H1 (cell line): ENCODE results near the gene LZTFL1. TPM values are rescaled to one million over a fixed set of nuclear protein-coding genes. Genes with fewer than 3 reads are reported as not detected.

Experiments used
- CTCF ChIA-PET: fragments of 300-600 bp; sonication (Branson Sonifier 250); formaldehyde crosslinking; loops from one replicate; lab custom pipeline; 2021; ENCODE audit not compliant: partially characterized antibody; lab: Charles Lee
- POLR2A ChIA-PET: fragments of 300-600 bp; sonication (Branson Sonifier 250); formaldehyde crosslinking; loops from one replicate; lab custom pipeline; 2021; ENCODE audit warnings: inconsistent platforms; ENCODE audit not compliant: partially characterized antibody; lab: Charles Lee
- DNase-seq, 2 experiments: peaks; one replicate each; pipeline versions ENCODE4 v3.0.0 to v3.0.0-alpha.2; 2010 to 2022; ENCODE audit warnings: low spot score in 2 of 2, low read depth in 1 of 2, mixed read lengths in 1 of 2
- FAIRE-seq: peaks from 2 replicates; lab custom pipeline; 2011; peaks lifted over from hg19 to GRCh38; lab: Jason Lieb, UNC
- H2AFZ ChIP-seq: 2 replicates; pipeline ENCODE4 v1.8.1; 2012; ENCODE audit warnings: low read length, inconsistent platforms
- H2AK5ac ChIP-seq: 2 replicates; pipeline ENCODE4 v1.6.1; 2013; ENCODE audit warnings: low read depth, low read length
- H2BK120ac ChIP-seq: replicated peaks from 2 replicates; pipeline ENCODE3; 2013; ENCODE audit warnings: low read depth, low read length, inconsistent platforms
- H2BK12ac ChIP-seq: 2 replicates; pipeline ENCODE4 v1.6.1; 2013; ENCODE audit warnings: low read depth, low read length
- H2BK15ac ChIP-seq: 2 replicates; pipeline ENCODE4 v1.6.1; 2013; ENCODE audit warnings: low read length
- H2BK20ac ChIP-seq: 2 replicates; pipeline ENCODE4 v1.6.1; 2013; ENCODE audit warnings: low read length
- H2BK5ac ChIP-seq: 2 replicates; pipeline ENCODE4 v1.6.1; 2013; ENCODE audit warnings: low read depth, low read length
- H3K14ac ChIP-seq: 2 replicates; pipeline ENCODE4 v1.6.1; 2013; ENCODE audit warnings: inconsistent platforms; ENCODE audit not compliant: insufficient read length
- H3K18ac ChIP-seq: 2 replicates; pipeline ENCODE4 v1.6.1; 2013; ENCODE audit warnings: low read length; ENCODE audit errors: extremely low read depth
- H3K23ac ChIP-seq: 2 replicates; pipeline ENCODE4 v1.6.1; 2013; ENCODE audit warnings: inconsistent platforms; ENCODE audit not compliant: insufficient read length
- H3K23me2 ChIP-seq: 2 replicates; pipeline ENCODE4 v1.6.1; 2013; ENCODE audit warnings: low read depth, low read length
- H3K27ac ChIP-seq: 2 replicates; pipeline ENCODE4 v1.6.1; 2011; ENCODE audit warnings: low read depth, low read length, inconsistent platforms
- H3K27me3 ChIP-seq, 4 experiments: replicated peaks in 1 of 4; 1 replicate in 1 of 4; 2 replicates in 3 of 4; pipeline versions ENCODE4 v1.6.1 to v1.8.1; 2011 to 2013; ENCODE audit warnings: low read length in 3 of 4, mild to moderate bottlenecking in 3 of 4, inconsistent platforms in 2 of 4, mixed read lengths in 2 of 4, moderate library complexity in 1 of 4; ENCODE audit not compliant: control insufficient read depth in 3 of 4, insufficient read depth in 3 of 4; ENCODE audit errors: extremely low read depth in 1 of 4
- H3K36me3 ChIP-seq, 4 experiments: 2 replicates each; pipeline versions ENCODE4 v1.6.1 to v1.8.1; 2011 to 2013; ENCODE audit warnings: mild to moderate bottlenecking in 4 of 4, low read length in 3 of 4, moderate library complexity in 2 of 4, control low read depth in 1 of 4, inconsistent platforms in 1 of 4; ENCODE audit not compliant: insufficient read depth in 4 of 4, control insufficient read depth in 2 of 4
- H3K4ac ChIP-seq: replicated peaks from 2 replicates; pipeline ENCODE3; 2013; ENCODE audit warnings: low read length, low read depth, mixed read lengths, inconsistent platforms; ENCODE audit not compliant: insufficient read length
- H3K4me1 ChIP-seq, 4 experiments: replicated peaks in 1 of 4; 1 replicate in 1 of 4; 2 replicates in 3 of 4; pipeline versions ENCODE4 v1.6.1 to v1.8.1; 2011 to 2013; ENCODE audit warnings: low read length in 3 of 4, inconsistent platforms in 2 of 4, mixed read lengths in 1 of 4; ENCODE audit not compliant: insufficient read depth in 4 of 4, control insufficient read depth in 3 of 4
- H3K4me2 ChIP-seq, 2 experiments: 2 replicates each; pipeline versions ENCODE4 v1.6.1 to v1.8.1; 2011 to 2013; ENCODE audit warnings: low read depth in 2 of 2, low read length in 2 of 2, control low read depth in 1 of 2, inconsistent platforms in 1 of 2, mild to moderate bottlenecking in 1 of 2; ENCODE audit not compliant: insufficient read depth in 1 of 2
- H3K4me3 ChIP-seq, 4 experiments: fragments of 200-600, 300-600 bp in 1 of 4; sonication (generic), shearing (Covaris generic), sonication (Bioruptor Twin) in 1 of 4; 2 replicates each; pipeline versions ENCODE4 v1.5.1 to v1.8.1; 2011 to 2016; ENCODE audit warnings: low read length in 4 of 4, low read depth in 3 of 4, control low read depth in 2 of 4, inconsistent platforms in 2 of 4, mild to moderate bottlenecking in 2 of 4, mixed read lengths in 1 of 4, moderate library complexity in 1 of 4; ENCODE audit not compliant: insufficient read depth in 2 of 4; ENCODE audit errors: extremely low read depth in 1 of 4
- H3K56ac ChIP-seq: replicated peaks from 2 replicates; pipeline ENCODE3; 2013; ENCODE audit warnings: low read depth, mild to moderate bottlenecking, mixed read lengths, low read length, inconsistent platforms; ENCODE audit not compliant: insufficient read length
- H3K79me1 ChIP-seq: 2 replicates; pipeline ENCODE4 v1.6.1; 2013; ENCODE audit warnings: low read depth, low read length, control low read depth
- H3K79me2 ChIP-seq, 2 experiments: 2 replicates each; pipeline versions ENCODE4 v1.6.1 to v1.8.1; 2012 to 2013; ENCODE audit warnings: low read length in 2 of 2, mild to moderate bottlenecking in 2 of 2, inconsistent platforms in 1 of 2; ENCODE audit not compliant: insufficient read depth in 2 of 2, control insufficient read depth in 1 of 2
- H3K9ac ChIP-seq, 4 experiments: replicated peaks in 1 of 4; 1 replicate in 1 of 4; 2 replicates in 3 of 4; pipeline versions ENCODE4 v1.6.1 to v1.8.1; 2011 to 2013; ENCODE audit warnings: low read depth in 3 of 4, low read length in 3 of 4, control low read depth in 2 of 4, mild to moderate bottlenecking in 2 of 4, moderate library complexity in 2 of 4, inconsistent platforms in 1 of 4; ENCODE audit errors: extremely low read depth in 1 of 4
- H3K9me3 ChIP-seq, 2 experiments: 2 replicates each; pipeline versions ENCODE4 v1.6.1 to v1.8.1; 2012 to 2013; ENCODE audit warnings: mild to moderate bottlenecking in 2 of 2, moderate library complexity in 2 of 2, control low read depth in 1 of 2, inconsistent platforms in 1 of 2, low read depth in 1 of 2, low read length in 1 of 2, mixed read lengths in 1 of 2; ENCODE audit not compliant: insufficient read depth in 2 of 2
- H4K20me1 ChIP-seq, 2 experiments: replicated peaks in 1 of 2; 2 replicates each; pipeline versions ENCODE3 to v1.8.1; 2011 to 2013; ENCODE audit warnings: inconsistent platforms in 2 of 2, low read length in 2 of 2, mild to moderate bottlenecking in 1 of 2; ENCODE audit not compliant: insufficient read depth in 2 of 2, control insufficient read depth in 1 of 2
- H4K5ac ChIP-seq: 2 replicates; pipeline ENCODE4 v1.6.1; 2013; ENCODE audit warnings: low read length, low read depth, mixed read lengths, inconsistent platforms; ENCODE audit not compliant: insufficient read length
- H4K8ac ChIP-seq: 2 replicates; pipeline ENCODE4 v1.8.0; 2013; ENCODE audit warnings: mild to moderate bottlenecking, moderate library complexity, low read length, inconsistent platforms; ENCODE audit not compliant: insufficient read depth; ENCODE audit errors: extremely low read depth
- H4K91ac ChIP-seq: replicated peaks from 2 replicates; pipeline ENCODE3; 2013; ENCODE audit warnings: low read length, mixed read lengths, inconsistent platforms; ENCODE audit not compliant: insufficient read length
- CBX8 ChIP-seq: fragments of 300-800, 300-1000 bp; sonication (generic); IDR thresholded peaks from 2 replicates; pipeline ENCODE4 v1.7.1; 2016; ENCODE audit warnings: low read depth, low read length, borderline replicate concordance
- KDM5A ChIP-seq: fragments of 200-600 bp; IDR thresholded peaks from 2 replicates; pipeline ENCODE4 v1.7.1; 2012; ENCODE audit warnings: mild to moderate bottlenecking, low read length, inconsistent platforms, mixed read lengths
- MAFK ChIP-seq: IDR thresholded peaks from 2 replicates; pipeline ENCODE4 v1.6.1; 2012; ENCODE audit warnings: low read depth, mild to moderate bottlenecking, improper control_type of control experiment, low read length
- PHF8 ChIP-seq: fragments of 200-600 bp; sonication (generic); conservative IDR thresholded peaks from 2 replicates; pipeline ENCODE4 v1.7.1; 2012; ENCODE audit warnings: low read depth, mild to moderate bottlenecking, inconsistent platforms, low read length, moderate library complexity
- POLR2AphosphoS5 ChIP-seq: IDR thresholded peaks from 2 replicates; pipeline ENCODE4 v1.6.1; 2011; ENCODE audit warnings: low read depth, low read length
- SIRT6 ChIP-seq: IDR thresholded peaks from one replicate; pipeline ENCODE4 v1.7.1; 2012; ENCODE audit warnings: low read length, inconsistent platforms
- TAF7 ChIP-seq: optimal IDR thresholded peaks from 2 replicates; pipeline ENCODE3; 2011; ENCODE audit warnings: low read depth, mild to moderate bottlenecking, inconsistent platforms, low read length, moderate library complexity, borderline replicate concordance
- ZNF274 ChIP-seq: IDR thresholded peaks from 2 replicates; pipeline ENCODE4 v1.7.0; 2012; ENCODE audit warnings: low read length, borderline replicate concordance; ENCODE audit errors: extremely low read depth
- WGBS, 2 experiments: shearing (Covaris generic) in 1 of 2; methylation state at CpG; one replicate each; pipeline versions ENCODE4 v1.1.6 to v1.1.7; 2013 to 2015; ENCODE audit warnings: low lambda C conversion rate in 2 of 2, mixed read lengths in 2 of 2, inconsistent platforms in 1 of 2, low coverage in 1 of 2, missing lambda C conversion rate in 1 of 2; ENCODE audit not compliant: insufficient replicate concordance in 2 of 2, insufficient coverage in 1 of 2, insufficient read length in 1 of 2; ENCODE audit errors: extremely low coverage in 1 of 2, missing lambda C conversion rate in 1 of 2; 5-methylcytosine and 5-hydroxymethylcytosine counted together
- polyA plus RNA-seq, 7 experiments: library from polyadenylated mRNA; depleted of rRNA in 3 of 7; stranded (reverse) in 5 of 7; unstranded in 2 of 7; fragments of >200 nt in 5 of 7; fragments of 200-250 nt in 2 of 7; gene quantifications; 1 replicate in 5 of 7; 2 replicates in 1 of 7; 4 replicates in 1 of 7; pipeline versions ENCODE4 v1.2.1 to v1.2.3, GENCODE V29; 2011 to 2013; ENCODE audit warnings: missing spikeins in 2 of 7, mixed read lengths in 2 of 7
- total RNA-seq: library from RNA; stranded (reverse); fragmentation: NEBNext Ultra II Directional; extraction: Animal tissue kit (Norgen Biotek cat#: 25700); gene quantifications from 2 replicates; pipeline ENCODE4 v1.2.1, GENCODE V29; 2021
- TF ChIP-seq, protein P1 (sequence below): IDR thresholded peaks from 2 replicates; pipeline ENCODE4 v1.6.1; 2012; ENCODE audit warnings: inconsistent platforms

The LZTFL1 gene
- total and polyA plus RNA-seq, 2 of the 8 experiments (the other 6 are each of a cell fraction or from before 2014, with no cell fraction given) = 8.7 to 11.5 TPM

DNA sequence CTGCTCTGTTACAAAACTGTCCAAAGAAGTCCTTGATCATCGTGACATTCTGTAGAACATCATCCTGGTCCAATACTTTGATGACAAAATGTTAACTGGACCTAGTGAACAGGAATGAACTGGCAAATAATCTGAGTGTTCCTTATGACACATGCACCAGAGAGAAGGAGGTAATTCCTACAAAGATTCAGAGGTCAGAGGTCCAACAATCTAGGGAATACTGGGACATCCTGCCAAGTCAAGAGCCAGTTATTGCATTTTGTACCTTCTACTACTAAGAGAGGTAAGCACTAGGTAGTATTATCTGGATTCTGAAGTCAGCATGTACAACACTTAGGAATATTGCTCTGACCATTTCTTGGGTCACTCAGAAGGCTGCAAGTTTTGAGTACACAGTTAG is 20.8 kb downstream of the LZTFL1 start:
- Histone ChIP-seq H3K27me3 (no peaks in the 10 kb centered on the region), H2BK20ac (no peak overlapping the region), H4K8ac (no peak overlapping the region), H3K4ac (no peak overlapping the region), H2BK12ac (no peak overlapping the region), H3K14ac (no peak overlapping the region), H4K20me1 (no peaks in the 10 kb centered on the region), H3K4me1 (no peaks in the 10 kb centered on the region), H3K9me3 (peaks cover 0 to 2% of the 10 kb centered on the region in 2 experiments; a peak in 1 of 4 replicates), H3K18ac (no peak overlapping the region), H2BK120ac (no peak overlapping the region), H3K79me1 (no peaks in the 10 kb centered on the region), H4K5ac (no peak overlapping the region), H3K27ac (no peak overlapping the region), H3K79me2 (no peaks in the 10 kb centered on the region), H3K4me3 (no peak overlapping the region), H3K36me3 (peaks cover 0 to under 1% (median 0%) of the 10 kb centered on the region in 4 experiments; a peak in 3 of 8 replicates), H2BK15ac (no peak overlapping the region), H2AK5ac (no peak overlapping the region), H4K91ac (no peak overlapping the region), H3K9ac (no peak overlapping the region), H2AFZ (no peak overlapping the region), H3K4me2 (no peak overlapping the region), H3K23ac (no peak overlapping the region), H3K23me2 (no peaks in the 10 kb centered on the region), H3K56ac (no peak overlapping the region), H2BK5ac (no peak overlapping the region)
- FAIRE-seq (no peak), DNase-seq (no peak)
- WGBS, 2 experiments = 75% methylated on average over 1 of the region's 1 CpG; no CpG with 5 or more reads in 1 of the 2 experiments
- TF ChIP-seq POLR2AphosphoS5 = no peak
- TF ChIP-seq ZNF274 = no peak
- no peak for TF ChIP-seq CBX8
- TF ChIP-seq KDM5A = no peak
- TF ChIP-seq, protein P1, sequence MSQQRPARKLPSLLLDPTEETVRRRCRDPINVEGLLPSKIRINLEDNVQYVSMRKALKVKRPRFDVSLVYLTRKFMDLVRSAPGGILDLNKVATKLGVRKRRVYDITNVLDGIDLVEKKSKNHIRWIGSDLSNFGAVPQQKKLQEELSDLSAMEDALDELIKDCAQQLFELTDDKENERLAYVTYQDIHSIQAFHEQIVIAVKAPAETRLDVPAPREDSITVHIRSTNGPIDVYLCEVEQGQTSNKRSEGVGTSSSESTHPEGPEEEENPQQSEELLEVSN = no peak
- TF ChIP-seq PHF8 = no peak
- no peak for TF ChIP-seq TAF7
- TF ChIP-seq MAFK = no peak
- no peak for TF ChIP-seq SIRT6
- ChIA-PET CTCF (no interaction called here), POLR2A (no interaction called here)
